HG03196 (cell line): Measurements from ENCODE around the gene RNASE12.
"Not testable (repeated sequence)": the region's sequence is repeated elsewhere in the genome, so short reads cannot be mapped to it uniquely, and the experiment has no call there.

Experiments
- ATAC-seq: cut with Tn5 transposase; IDR thresholded peaks from one replicate; pipeline ENCODE4 v1.9.1; 2021; ENCODE audit not compliant: unreplicated experiment

Gene RNASE12, protein sequence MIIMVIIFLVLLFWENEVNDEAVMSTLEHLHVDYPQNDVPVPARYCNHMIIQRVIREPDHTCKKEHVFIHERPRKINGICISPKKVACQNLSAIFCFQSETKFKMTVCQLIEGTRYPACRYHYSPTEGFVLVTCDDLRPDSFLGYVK

GRCh38 chr14:20591235-20591634 lies at the start of gene RNASE12:
RNASE12 (minus strand) TSS chr14:20591376; CDS start chr14:20590723, 653 bp downstream.
- no peak for ATAC-seq

DNA sequence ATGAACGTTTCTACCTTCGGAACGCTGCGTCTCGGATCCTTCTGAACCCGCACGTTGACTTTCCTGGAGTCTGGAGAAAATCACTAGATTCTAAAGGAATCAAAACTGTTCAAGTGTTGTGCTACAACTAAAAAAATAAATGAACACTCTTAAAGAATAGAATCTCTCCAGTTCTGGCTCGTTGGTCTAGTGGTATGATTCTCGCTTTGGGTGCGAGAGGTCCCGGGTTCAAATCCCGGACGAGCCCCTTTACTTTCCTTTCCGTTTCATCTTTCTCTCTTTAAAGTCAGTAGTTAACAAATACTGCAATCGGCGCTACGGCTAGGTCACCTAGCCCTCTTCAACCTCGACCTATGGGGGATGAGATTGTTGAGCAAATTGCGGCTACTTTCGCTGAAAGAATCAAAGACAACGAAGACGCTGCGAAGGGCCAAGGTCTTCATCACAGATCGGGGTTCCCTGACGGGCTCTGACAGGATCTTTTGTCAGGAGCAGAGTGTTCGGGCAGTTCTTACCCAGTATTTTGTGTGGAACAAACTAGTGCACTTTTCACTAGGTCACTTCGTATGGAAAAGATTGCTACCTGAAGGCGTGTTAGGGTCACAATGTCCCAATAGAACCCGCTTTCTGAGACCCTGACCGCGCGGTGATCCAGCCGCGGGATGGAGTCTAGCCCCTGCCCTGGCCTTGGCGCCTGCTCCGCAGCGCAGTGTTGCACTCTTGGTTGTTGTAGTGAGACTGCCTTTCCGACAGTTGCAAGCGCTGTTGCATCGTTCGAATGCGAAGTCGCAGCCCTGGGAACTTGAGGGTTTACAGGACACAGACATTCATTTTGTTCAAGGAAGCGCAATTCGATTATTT lies 41.9 kb upstream of the RNASE12 start:
- peak; percentile 71 for ATAC-seq

GRCh38 chr14:20632448-20632830 lies 41.3 kb upstream of the RNASE12 start:
- ATAC-seq = no peak

DNA sequence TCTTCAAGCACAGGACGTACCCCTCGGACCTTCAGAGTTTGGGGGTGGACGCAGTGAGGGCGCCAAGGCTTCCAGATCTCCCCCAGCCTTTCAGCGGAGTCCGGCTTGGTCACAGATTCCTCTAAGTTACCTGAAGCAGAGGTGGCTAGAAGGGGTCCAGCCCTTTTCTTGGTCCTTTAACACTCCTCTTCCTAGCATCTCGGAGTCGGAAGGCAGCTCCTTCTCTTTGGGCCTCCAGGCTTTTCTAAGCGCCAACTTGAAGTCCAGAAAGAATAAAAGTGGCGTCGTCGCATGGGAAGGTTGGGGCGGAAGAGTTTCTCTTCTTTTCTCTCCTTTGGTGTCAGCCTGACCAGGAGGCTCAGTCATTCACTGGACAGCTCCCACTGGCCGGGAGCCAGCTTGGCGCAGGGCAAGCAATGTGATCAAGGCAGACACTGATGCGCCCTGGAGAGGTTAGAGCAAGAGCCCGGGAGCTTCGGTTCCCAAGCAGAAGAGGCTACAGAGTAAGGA lies 40.8 kb upstream of the RNASE12 start:
- no peak for ATAC-seq

DNA sequence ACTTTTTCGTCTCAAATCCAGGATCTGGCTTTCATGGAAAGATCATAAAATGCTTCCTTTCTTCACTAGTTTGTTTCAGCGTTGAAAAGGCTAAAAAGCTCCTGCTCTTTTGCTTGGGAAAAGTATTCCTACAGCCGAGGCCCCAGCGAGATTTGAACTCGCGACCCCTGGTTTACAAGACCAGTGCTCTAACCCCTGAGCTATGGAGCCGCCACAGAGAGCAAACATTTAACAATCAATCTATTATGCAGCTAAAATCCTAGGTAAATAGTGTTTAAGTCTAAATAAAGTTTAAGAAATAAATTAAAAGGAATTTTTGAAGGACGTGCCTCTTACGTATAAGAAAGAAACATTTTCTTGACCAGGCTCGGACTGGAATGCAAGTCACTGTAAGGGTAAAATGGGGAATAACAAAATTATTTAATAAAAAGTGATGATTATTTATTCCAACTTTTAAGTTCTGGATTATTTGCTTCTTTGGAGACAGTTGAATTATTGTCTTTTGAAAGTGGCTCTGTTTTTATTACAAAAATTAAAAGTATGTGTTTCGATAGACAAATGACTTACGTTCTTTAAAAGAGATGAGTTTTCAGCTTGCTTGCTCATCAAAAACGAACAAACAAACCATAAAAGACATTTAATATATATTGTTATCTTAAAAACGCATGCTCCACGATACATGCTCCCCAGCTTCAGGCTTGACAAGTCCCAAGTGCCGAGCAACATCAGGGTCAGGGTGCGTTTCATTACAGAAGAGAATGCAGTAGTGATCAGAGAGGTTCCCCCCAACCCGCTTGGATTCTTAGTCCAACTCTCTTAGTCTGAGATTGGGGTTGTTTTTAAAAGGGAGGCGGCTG lies 40.1 kb upstream of the RNASE12 start:
- ATAC-seq = no peak

- no peak for ATAC-seq
These were observed 39.3 kb upstream of the RNASE12 start for GRCh38 chr14:20630340-20631022.

DNA sequence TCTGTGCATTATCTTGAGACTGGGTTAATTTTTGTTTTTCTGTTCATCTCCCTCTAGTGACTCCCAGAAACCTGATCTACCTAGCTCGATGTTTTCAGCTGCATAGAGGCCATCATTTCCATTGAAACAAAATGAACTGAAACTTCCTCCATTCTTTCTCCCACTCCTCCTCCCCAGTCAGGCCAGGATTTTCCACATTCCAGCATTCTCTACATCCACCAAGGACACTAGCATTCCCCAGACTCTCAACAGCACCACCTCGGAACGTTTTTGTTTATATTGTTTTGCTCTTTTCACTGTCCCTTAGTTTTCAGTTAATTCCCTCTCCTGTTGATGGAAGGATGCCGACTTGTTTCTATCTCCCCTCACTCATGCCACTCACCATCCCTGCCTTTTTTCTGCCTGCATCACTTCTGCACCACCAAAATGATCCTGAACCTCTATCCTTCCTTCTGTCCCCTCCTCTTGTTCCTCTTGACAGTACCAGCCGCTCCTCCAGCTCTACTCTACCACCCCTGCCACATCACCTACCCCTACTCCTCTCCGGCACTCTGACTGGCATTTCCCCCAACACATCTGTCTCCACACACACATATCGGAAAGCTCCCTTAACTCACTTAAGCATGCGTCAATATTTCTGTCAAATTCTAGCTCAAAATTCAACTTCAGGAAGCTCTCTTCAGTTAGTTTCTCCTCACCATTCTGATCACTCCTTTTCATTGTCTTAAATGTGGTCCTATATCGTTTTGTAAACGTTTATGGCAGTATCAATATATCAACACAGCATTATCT lies 37.1 kb upstream of the RNASE12 start:
- no peak for ATAC-seq

DNA sequence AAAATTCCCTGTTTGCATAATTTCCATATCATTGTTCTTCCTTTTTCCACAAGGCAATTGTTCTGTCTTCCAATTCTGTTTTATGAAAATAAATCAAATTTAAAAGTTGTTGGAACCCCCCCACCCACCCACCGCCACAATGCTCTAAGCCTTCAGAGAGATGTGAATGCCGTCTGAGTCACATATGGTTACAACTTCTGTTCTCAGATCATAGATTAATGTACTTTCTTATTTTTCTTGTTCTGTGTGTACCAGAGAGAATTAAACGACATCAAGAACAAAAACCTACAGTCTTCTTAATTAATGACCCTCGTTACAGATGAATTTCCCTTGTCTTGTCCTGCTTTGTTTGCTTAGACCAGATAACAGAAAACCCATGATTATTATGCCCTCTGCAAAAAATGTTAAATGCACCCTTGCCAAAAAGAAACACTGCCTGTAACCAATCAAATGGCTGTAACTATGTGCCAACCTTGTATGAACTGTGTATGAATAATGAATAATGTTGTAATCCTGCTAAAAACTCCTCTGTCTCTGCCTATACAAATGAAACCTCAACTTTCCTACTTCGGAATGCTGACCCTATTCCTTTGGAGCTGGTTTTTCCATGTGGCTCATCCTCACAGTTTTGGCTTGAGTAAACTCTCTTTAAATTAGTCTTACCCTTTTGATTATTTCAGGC lies 36.3 kb upstream of the RNASE12 start:
- no peak for ATAC-seq

DNA sequence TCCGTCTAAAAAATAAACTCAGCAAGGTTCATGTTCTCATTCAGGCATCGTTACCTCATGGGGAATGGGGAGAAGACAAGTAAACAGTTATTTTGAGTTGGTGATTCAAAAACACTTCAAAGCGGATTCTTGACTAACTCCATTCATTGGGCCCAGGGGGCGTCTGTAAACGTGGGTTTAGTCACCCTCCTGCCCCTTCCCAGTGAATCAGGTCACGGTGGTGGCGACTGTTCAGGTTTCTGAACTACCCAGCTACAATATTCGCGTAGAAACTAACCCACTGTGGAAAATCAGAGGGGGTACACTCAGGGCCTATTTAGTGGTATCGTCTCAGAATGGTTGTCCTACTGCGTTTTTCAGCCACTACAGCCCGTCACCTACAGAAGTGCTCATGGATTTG lies 35.1 kb upstream of the RNASE12 start:
- ATAC-seq = no peak

GRCh38 chr14:20624495-20625070 lies 33.4 kb upstream of the RNASE12 start:
- peak; percentile 38 for ATAC-seq

DNA sequence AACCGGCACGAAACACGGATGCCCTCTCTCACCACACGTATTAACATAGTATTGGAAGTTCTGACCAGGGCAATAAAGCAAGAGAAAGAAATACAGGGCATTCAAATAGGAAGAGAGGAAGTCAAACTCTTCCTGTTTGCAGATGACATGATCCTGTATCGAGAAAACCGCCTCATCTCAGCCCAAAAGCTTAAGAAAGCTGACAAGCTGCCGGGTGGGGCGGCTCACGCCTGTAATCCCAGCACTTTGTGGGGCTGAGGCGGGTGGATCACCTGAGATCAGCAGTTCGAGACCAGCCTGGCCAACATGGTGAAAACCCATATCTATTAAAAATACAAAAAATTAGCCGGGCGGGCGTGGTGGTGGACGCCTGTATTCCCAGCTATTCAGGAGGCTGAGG lies 32.6 kb upstream of the RNASE12 start:
- ATAC-seq = no peak

DNA sequence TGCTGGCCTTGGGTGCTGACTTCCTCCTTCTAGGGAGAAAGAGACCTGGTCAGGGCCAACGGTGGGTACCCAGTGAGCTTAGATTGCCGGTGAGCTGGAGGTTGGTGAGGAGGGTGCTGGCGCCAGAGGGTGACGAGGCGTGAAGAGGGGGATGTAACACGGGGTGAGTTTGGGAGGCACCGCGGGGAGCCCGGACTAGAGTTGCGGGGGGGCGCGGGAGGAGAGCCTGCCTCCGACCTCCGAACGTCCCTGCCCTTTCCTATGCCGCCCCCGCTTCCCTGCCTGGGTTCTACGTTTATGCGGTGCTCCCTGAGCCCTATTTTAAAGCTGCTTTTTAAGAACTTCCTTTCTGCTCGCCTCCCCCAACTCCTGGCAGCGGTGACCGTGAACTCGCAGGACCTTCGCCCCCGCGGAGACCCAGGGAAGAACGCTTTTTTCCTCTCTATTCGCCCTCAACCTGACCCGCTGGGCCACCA lies 31.7 kb upstream of the RNASE12 start:
- ATAC-seq = no peak

GRCh38 chr14:20620798-20621478 lies 29.8 kb upstream of the RNASE12 start:
- no peak for ATAC-seq

GRCh38 chr14:20619688-20620087 lies 28.5 kb upstream of the RNASE12 start:
- ATAC-seq = not testable (repeated sequence)

GRCh38 chr14:20618271-20618749 lies 27.1 kb upstream of the RNASE12 start:
- ATAC-seq = no peak

DNA sequence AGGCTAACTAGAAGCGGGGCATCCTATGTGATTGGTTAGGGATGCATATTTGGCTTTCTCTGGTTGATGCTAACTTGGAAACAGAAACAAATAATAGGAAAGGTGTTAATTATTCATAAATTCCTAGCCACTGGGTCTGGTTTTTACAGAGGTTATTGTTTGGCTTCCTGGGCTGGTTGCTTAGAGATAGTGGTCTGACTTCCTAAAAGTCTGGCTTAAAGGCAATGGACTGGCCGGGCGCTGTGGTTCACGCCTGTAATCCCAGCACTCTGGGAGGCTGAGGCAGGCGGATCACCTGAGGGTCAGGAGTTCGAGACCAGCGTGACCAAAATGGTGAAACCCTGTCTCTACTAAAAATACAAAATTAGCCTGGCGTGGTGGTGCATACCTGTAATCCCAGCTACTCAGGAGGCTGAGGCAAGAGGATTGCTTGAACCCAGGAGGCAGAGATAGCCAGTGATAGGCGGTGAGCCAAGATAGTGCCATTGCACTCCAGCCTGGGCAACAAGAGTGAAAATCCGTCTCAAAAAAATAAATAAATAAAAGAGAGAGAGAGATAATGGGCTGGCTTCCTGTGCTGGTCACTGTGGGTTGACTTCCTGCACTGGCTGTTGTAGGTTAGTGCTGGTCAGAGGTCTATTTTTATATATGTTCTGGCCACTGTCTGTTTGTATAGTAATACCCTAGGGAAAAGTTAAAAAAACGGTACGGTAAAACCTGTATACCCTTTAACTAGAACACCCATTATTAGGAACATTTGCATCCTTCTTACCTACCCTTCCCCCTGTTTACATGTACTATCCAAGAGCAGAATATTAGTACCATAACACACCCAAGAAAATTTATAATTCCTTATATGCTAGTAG lies 26.2 kb upstream of the RNASE12 start:
- ATAC-seq = peak; percentile 32

GRCh38 chr14:20615996-20616395 lies 24.8 kb upstream of the RNASE12 start:
- no peak for ATAC-seq
